IMR-90 (cell line): ENCODE data around the gene NEU1.

ENCODE experiments used
- BHLHE40 ChIP-seq: fragments of 150-350 bp; IDR thresholded peaks from 2 replicates; pipeline ENCODE4 v1.6.1; 2016; ENCODE audit warnings: mild to moderate bottlenecking, low read depth, low read length
- CEBPB ChIP-seq: IDR thresholded peaks from 2 replicates; pipeline ENCODE4 v1.6.1; 2012; ENCODE audit warnings: low read depth, low read length, improper control_type of control experiment
- CHD1 ChIP-seq: IDR thresholded peaks from 2 replicates; pipeline ENCODE4 v1.6.1; 2012; ENCODE audit warnings: low read depth, low read length, improper control_type of control experiment
- MAFK ChIP-seq: IDR thresholded peaks from 2 replicates; pipeline ENCODE4 v1.6.1; 2012; ENCODE audit warnings: low read depth, low read length, improper control_type of control experiment
- MAZ ChIP-seq: IDR thresholded peaks from 2 replicates; pipeline ENCODE4 v1.6.1; 2012; ENCODE audit warnings: low read depth, mild to moderate bottlenecking, low read length, improper control_type of control experiment, moderate library complexity, borderline replicate concordance
- POLR2A ChIP-seq: IDR thresholded peaks from 2 replicates; pipeline ENCODE4 v1.6.1; 2012; ENCODE audit warnings: mild to moderate bottlenecking, low read depth, low read length
- RAD21 ChIP-seq: IDR thresholded peaks from 2 replicates; pipeline ENCODE4 v1.6.1; 2012; ENCODE audit warnings: low read length, improper control_type of control experiment
- TF ChIP-seq, protein P1 (sequence below): conservative IDR thresholded peaks from 2 replicates; pipeline ENCODE4 v1.5.1; 2012; ENCODE audit warnings: mild to moderate bottlenecking, low read depth, low read length, improper control_type of control experiment
- TF ChIP-seq, protein P2 (sequence below): fragments of 150-350 bp; IDR thresholded peaks from 2 replicates; pipeline ENCODE4 v1.6.1; 2016; ENCODE audit warnings: low read depth, mild to moderate bottlenecking, low read length, moderate library complexity, borderline replicate concordance
- TF ChIP-seq, protein P3 (sequence below): fragments of 150-350 bp; IDR thresholded peaks from 2 replicates; pipeline ENCODE4 v1.6.1; 2017; ENCODE audit warnings: mild to moderate bottlenecking, antibody characterized with exemption, low read length, low read depth

DNA sequence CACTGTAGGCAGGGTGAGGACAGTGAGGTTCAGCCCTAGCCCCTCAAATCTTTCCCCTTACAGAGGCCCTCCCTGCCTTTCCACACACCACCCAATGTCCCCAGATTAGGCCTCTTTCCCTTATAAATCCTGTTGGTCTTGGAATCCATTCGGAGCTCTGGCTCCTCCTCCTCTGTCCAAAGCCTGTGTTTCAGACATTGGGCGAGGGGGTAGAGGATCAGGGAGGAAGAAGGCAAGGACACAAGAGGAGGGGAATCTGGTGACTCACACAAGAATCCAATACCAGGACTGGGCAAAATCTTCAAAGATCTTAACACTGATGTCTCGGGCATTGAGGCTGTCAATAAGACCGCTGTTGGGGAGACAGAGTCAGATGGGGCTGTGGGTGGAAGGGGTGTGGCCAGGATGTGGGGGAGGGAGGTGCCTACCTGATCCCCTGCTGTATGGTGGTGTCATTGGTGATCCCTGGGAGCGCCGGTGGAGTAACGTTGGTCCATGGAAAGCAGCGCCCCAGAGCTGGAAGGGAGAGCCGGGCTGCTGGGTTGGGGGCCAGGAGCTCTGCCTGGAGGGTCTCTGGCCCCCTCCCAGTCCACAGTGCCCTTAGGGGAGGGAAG lies 8.5 kb upstream of the NEU1 start:
- TF ChIP-seq BHLHE40: no peak
- TF ChIP-seq MAZ: no peak
- TF ChIP-seq, protein P1, sequence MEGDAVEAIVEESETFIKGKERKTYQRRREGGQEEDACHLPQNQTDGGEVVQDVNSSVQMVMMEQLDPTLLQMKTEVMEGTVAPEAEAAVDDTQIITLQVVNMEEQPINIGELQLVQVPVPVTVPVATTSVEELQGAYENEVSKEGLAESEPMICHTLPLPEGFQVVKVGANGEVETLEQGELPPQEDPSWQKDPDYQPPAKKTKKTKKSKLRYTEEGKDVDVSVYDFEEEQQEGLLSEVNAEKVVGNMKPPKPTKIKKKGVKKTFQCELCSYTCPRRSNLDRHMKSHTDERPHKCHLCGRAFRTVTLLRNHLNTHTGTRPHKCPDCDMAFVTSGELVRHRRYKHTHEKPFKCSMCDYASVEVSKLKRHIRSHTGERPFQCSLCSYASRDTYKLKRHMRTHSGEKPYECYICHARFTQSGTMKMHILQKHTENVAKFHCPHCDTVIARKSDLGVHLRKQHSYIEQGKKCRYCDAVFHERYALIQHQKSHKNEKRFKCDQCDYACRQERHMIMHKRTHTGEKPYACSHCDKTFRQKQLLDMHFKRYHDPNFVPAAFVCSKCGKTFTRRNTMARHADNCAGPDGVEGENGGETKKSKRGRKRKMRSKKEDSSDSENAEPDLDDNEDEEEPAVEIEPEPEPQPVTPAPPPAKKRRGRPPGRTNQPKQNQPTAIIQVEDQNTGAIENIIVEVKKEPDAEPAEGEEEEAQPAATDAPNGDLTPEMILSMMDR: no peak
- TF ChIP-seq CHD1: no peak
- no peak for TF ChIP-seq CEBPB
- TF ChIP-seq RAD21: no peak
- TF ChIP-seq POLR2A: no peak
- no peak for TF ChIP-seq MAFK
- TF ChIP-seq, protein P2, sequence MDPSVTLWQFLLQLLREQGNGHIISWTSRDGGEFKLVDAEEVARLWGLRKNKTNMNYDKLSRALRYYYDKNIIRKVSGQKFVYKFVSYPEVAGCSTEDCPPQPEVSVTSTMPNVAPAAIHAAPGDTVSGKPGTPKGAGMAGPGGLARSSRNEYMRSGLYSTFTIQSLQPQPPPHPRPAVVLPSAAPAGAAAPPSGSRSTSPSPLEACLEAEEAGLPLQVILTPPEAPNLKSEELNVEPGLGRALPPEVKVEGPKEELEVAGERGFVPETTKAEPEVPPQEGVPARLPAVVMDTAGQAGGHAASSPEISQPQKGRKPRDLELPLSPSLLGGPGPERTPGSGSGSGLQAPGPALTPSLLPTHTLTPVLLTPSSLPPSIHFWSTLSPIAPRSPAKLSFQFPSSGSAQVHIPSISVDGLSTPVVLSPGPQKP: no peak
- TF ChIP-seq, protein P3, sequence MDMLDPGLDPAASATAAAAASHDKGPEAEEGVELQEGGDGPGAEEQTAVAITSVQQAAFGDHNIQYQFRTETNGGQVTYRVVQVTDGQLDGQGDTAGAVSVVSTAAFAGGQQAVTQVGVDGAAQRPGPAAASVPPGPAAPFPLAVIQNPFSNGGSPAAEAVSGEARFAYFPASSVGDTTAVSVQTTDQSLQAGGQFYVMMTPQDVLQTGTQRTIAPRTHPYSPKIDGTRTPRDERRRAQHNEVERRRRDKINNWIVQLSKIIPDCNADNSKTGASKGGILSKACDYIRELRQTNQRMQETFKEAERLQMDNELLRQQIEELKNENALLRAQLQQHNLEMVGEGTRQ: no peak
